Astrocyte of the spinal cord (primary cell): Measurements from ENCODE around the gene CLDN9.

Experiments
- DNase-seq: peaks from one replicate; pipeline ENCODE4 v3.0.0; 2011; ENCODE audit warnings: low read depth, low spot score
- H3K4me3 ChIP-seq: 2 replicates; pipeline ENCODE4 v1.5.1; 2011; ENCODE audit warnings: low read depth, mild to moderate bottlenecking, low read length, moderate library complexity
- CTCF ChIP-seq: IDR thresholded peaks from 2 replicates; pipeline ENCODE4 v1.5.1; 2012; ENCODE audit warnings: low read depth, mild to moderate bottlenecking, low read length, inconsistent platforms
- in situ Hi-C: cut with HindIII; loops from 2 replicates; pipeline ENCODE4 v1.10.0; 2017; ENCODE audit warnings: low sequenced_read_pairs

The CLDN9 gene

DNA sequence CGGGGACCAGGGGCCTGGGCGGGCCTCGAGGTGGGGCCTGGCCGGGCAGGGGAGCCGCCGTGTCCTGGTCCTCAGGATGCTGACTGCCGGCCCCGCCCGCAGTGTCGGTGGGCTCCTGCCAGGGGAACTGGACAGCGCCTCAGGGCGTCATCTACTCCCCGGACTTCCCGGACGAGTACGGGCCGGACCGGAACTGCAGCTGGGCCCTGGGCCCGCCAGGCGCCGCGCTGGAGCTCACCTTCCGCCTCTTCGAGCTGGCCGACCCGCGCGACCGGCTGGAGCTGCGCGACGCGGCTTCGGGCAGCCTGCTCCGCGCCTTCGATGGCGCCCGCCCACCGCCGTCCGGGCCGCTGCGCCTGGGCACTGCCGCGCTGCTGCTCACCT, 45.9 kb upstream of the CLDN9 start:
- in situ Hi-C loops: no loop called here
- TF ChIP-seq CTCF: no peak
- DNase-seq: no peak
- H3K4me3 ChIP-seq: no peak overlapping the region

DNA sequence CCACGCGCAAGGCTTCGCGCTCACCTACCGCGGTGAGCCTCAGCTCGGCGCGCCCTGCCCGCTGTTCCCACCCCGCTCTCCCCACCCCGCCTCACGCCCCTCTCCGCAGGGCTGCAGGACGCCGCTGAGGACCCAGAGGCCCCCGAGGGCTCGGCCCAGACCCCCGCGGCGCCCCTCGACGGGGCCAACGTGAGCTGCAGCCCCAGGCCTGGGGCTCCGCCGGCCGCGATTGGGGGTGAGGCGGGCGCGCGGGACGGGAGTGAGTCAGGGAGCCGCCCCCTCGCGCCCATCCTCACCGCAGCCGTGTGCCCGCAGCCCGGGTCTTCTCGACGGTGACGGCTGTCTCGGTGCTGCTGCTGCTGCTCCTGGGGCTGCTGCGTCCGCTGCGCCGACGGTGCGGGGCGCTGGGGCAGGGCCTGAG, 45.5 kb upstream of the CLDN9 start:
- in situ Hi-C loops: no loop called here
- DNase-seq: no peak
- TF ChIP-seq CTCF: no peak
- no peak overlapping the region for H3K4me3 ChIP-seq

DNA sequence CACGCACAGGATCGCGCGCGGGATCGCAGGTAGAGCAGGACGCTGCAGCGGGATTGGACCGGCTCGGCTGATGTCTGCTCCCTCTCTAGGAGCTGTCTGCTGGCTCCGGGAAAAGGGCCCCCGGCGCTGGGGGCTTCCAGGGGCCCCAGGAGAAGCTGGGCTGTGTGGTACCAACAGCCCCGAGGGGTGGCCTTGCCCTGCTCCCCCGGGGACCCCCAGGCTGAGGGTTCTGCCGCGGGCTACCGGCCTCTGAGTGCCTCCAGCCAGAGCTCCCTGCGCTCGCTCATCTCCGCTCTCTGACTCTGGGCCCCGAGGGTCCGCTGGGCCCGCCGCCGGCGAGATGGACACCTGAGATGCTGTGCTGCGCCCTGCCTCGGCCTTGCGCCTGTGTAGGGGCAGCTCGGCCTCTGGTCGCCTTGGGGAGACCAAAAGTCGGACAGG, 45.0 kb upstream of the CLDN9 start:
- DNase-seq: no peak
- in situ Hi-C loops: no loop called here
- H3K4me3 ChIP-seq: no peak overlapping the region
- no peak for TF ChIP-seq CTCF

GRCh38 chr16:2968368-2968737, 44.4 kb upstream of the CLDN9 start:
- H3K4me3 ChIP-seq: no peak overlapping the region
- in situ Hi-C loops: no loop called here
- no peak for DNase-seq
- TF ChIP-seq CTCF: no peak

GRCh38 chr16:2968738-2969544, 43.8 kb upstream of the CLDN9 start, which contains the start of gene PAQR4:
PAQR4 (plus strand) TSS chr16:2969348; CDS start chr16:2969675, 327 bp downstream.
- TF ChIP-seq CTCF: no peak
- H3K4me3 ChIP-seq: peak within 1 kb of the TSS; percentile 47
- DNase-seq: peak; percentile 85
- in situ Hi-C loops: no loop called here

DNA sequence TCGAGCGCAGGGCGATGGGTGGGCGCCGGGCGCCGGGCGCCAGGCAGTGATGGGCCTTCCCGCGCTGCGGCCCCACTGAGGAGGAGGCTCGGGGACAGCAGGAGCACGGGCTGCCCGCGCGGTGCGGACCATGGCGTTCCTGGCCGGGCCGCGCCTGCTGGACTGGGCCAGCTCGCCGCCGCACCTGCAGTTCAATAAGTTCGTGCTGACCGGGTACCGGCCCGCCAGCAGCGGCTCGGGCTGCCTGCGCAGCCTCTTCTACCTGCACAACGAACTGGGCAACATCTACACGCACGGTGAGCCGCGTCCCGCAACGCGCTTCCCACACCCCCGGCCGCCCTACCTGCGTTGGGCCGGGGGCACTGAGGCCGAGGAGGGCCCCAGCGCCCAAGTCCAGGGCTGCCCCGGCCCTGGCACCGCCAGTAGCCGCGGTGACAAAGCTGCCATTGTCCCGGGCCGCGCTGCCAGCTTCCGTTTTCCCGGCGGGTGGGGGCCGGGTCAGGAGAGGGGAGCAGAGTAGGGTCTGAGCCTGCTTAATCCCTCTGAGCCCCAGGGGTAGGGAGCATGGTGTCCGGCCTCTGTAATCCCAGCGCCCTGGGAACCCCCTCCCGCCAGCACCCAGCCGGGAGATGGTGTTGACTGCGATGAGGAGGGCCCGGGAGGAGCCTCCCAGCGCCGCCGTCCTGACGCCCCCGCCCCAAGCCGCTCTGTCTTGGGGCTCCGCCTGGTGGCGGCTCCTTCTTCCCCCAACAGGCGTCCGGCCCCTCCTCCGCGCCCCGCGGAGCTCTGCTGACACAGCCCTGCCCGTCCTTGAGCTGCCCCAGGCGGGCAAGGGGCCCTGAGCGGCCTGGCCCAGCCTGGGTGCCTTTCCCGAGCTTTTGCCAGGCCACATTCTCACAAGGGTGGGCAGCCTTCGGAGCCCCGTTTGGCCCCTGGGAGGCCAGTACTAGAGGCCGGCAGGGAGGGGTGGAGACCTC, 42.9 kb upstream of the CLDN9 start:
- in situ Hi-C loops: no loop called here
- peak; percentile 49 for TF ChIP-seq CTCF
- DNase-seq: peak; percentile 33
- peak overlapping the region; percentile 47 for H3K4me3 ChIP-seq
